NCI-H128 (cell line): ENCODE results near the gene AGO3.

Source experiments
- DNase-seq: peaks from one replicate; lab custom pipeline; 2025; ENCODE audit not compliant: unreplicated experiment; lab: John Stamatoyannopoulos, UW

The AGO3 gene

DNA sequence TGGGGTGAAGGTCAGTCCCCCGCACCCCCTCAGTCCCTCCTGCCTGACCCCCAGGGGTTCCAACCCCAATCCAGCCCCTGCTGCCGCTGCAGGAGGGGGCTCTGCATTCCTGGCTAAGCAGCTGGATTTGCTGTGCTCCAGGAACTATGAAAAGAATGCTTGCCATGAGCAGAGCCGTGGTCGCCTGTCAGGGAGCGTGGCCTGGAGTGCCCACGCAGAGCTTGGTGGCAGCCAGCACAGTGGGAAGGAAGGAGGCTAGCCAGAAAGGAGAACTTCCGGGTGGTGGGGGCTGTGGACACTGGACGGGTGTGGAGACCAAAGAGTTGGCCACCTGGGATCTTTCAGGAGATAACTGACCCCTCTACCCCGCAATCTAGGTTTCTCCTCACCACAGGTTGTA is 188.6 kb downstream of the AGO3 start:
- DNase-seq, result no peak
